GM23338 (cell line): Measurements from ENCODE around the gene MFNG. TPM values are rescaled to one million over a fixed set of nuclear protein-coding genes. Genes with fewer than 3 reads are reported as not detected.

Experiments
- ATAC-seq: fragments of 200-7000 bp; cut with Tn5 transposase; 3 replicates; pipeline ENCODE4 v1.9.1; 2020
- DNase-seq: peaks from one replicate; pipeline ENCODE4 v3.0.0-alpha.2; 2015; ENCODE audit warnings: low spot score
- H2AFZ ChIP-seq: fragments of 200-600 bp; sonication (generic); 2 replicates; pipeline ENCODE4 v1.8.0; 2016; ENCODE audit warnings: antibody characterized with exemption, mild to moderate bottlenecking, moderate library complexity
- H3F3A ChIP-seq: fragments of 200-600 bp; sonication (generic); replicated peaks from 2 replicates; pipeline ENCODE4 v1.8.0; 2017; ENCODE audit warnings: antibody characterized with exemption, mixed run types, low read depth
- H3K27ac ChIP-seq: fragments of 200-600 bp; sonication (generic); 2 replicates; pipeline ENCODE4 v1.6.1; 2016; ENCODE audit warnings: low read depth
- H3K27me3 ChIP-seq: fragments of 200-600 bp; sonication (generic); 2 replicates; pipeline ENCODE4 v1.8.0; 2016; ENCODE audit warnings: mild to moderate bottlenecking, mixed run types, moderate library complexity; ENCODE audit not compliant: insufficient read depth
- H3K36me3 ChIP-seq: fragments of 200-600 bp; sonication (generic); 2 replicates; pipeline ENCODE4 v1.8.0; 2016; ENCODE audit warnings: mild to moderate bottlenecking; ENCODE audit not compliant: insufficient read depth
- H3K4me1 ChIP-seq: fragments of 200-600 bp; sonication (generic); 2 replicates; pipeline ENCODE4 v1.8.0; 2016; ENCODE audit warnings: mild to moderate bottlenecking, moderate library complexity; ENCODE audit not compliant: insufficient read depth
- H3K4me2 ChIP-seq: fragments of 200-600 bp; sonication (generic); 2 replicates; pipeline ENCODE4 v1.7.1; 2017; ENCODE audit warnings: mixed run types
- H3K4me3 ChIP-seq: fragments of 200-600 bp; sonication (generic); 2 replicates; pipeline ENCODE4 v1.6.1; 2016; ENCODE audit warnings: mixed run types
- H3K79me2 ChIP-seq: fragments of 200-600 bp; sonication (generic); replicated peaks from 2 replicates; pipeline ENCODE4 v1.8.0; 2017; ENCODE audit warnings: mild to moderate bottlenecking; ENCODE audit not compliant: insufficient read depth
- H3K9me2 ChIP-seq: fragments of 200-600 bp; sonication (generic); 2 replicates; pipeline ENCODE4 v1.8.0; 2017; ENCODE audit not compliant: insufficient read depth
- H4K20me1 ChIP-seq: fragments of 200-600 bp; sonication (generic); replicated peaks from 2 replicates; pipeline ENCODE4 v1.8.0; 2017; ENCODE audit warnings: mild to moderate bottlenecking; ENCODE audit not compliant: insufficient read depth
- H3K27ac Mint-ChIP-seq: 2 replicates; pipeline ENCODE4 v1.8.0; 2020; ENCODE audit warnings: inconsistent platforms, mild to moderate bottlenecking, moderate library complexity, mixed read lengths
- H3K27me3 Mint-ChIP-seq: 3 replicates; pipeline ENCODE4 v1.8.0; 2022; ENCODE audit warnings: low read depth, mild to moderate bottlenecking, moderate library complexity, mixed read lengths, inconsistent platforms; ENCODE audit not compliant: insufficient read depth, poor library complexity
- H3K36me3 Mint-ChIP-seq: 3 replicates; pipeline ENCODE4 v1.8.0; 2021; ENCODE audit warnings: low read depth, mild to moderate bottlenecking, inconsistent platforms, moderate library complexity, mixed read lengths
- H3K4me1 Mint-ChIP-seq: 3 replicates; pipeline ENCODE4 v1.8.0; 2020; ENCODE audit warnings: mild to moderate bottlenecking, inconsistent platforms, mixed read lengths
- H3K4me3 Mint-ChIP-seq: 3 replicates; pipeline ENCODE4 v1.8.0; 2021; ENCODE audit warnings: moderate library complexity, mild to moderate bottlenecking, inconsistent platforms, mixed read lengths
- H3K9me3 Mint-ChIP-seq: 3 replicates; pipeline ENCODE4 v1.8.0; 2020; ENCODE audit warnings: moderate library complexity, mild to moderate bottlenecking, inconsistent platforms, mixed read lengths
- CREB1 ChIP-seq: fragments of 250-450 bp; sonication (Bioruptor Pico); IDR thresholded peaks from 2 replicates; pipeline ENCODE4 v1.5.0; 2020; ENCODE audit warnings: low read depth, mild to moderate bottlenecking, moderate library complexity
- CTCF ChIP-seq, 2 experiments: fragments of 200-600 bp in 1 of 2; sonication (generic) in 1 of 2; conservative IDR thresholded peaks; 2 replicates each; pipeline versions ENCODE4 v1.5.1 to v1.6.1; 2016 to 2017; ENCODE audit warnings: antibody characterized with exemption in 2 of 2, low read depth in 2 of 2, mild to moderate bottlenecking in 2 of 2, moderate library complexity in 1 of 2
- ETS1 ChIP-seq: IDR thresholded peaks from 2 replicates; pipeline ENCODE4 v1.6.1; 2016; ENCODE audit warnings: antibody characterized with exemption
- EZH2 ChIP-seq: fragments of 200-600 bp; sonication (generic); IDR thresholded peaks from one replicate; pipeline ENCODE4 v1.8.0; 2017; ENCODE audit warnings: antibody characterized with exemption, mild to moderate bottlenecking, low read depth; ENCODE audit not compliant: unreplicated experiment
- EZH2phosphoT487 ChIP-seq: fragments of 200-600 bp; sonication (generic); IDR thresholded peaks from one replicate; pipeline ENCODE4 v1.8.1; 2018; ENCODE audit warnings: antibody characterized with exemption; ENCODE audit not compliant: unreplicated experiment
- JUNB ChIP-seq: IDR thresholded peaks from one replicate; pipeline ENCODE4 v1.6.1; 2016; ENCODE audit warnings: antibody characterized with exemption; ENCODE audit not compliant: unreplicated experiment
- NANOG ChIP-seq: IDR thresholded peaks from 2 replicates; pipeline ENCODE4 v1.6.1; 2016; ENCODE audit warnings: antibody characterized with exemption, borderline replicate concordance
- POLR2AphosphoS5 ChIP-seq: IDR thresholded peaks from 2 replicates; pipeline ENCODE4 v1.6.1; 2016; ENCODE audit warnings: antibody characterized with exemption, low read depth
- REST ChIP-seq: IDR thresholded peaks from one replicate; pipeline ENCODE4 v1.6.1; 2018; ENCODE audit warnings: antibody characterized with exemption; ENCODE audit not compliant: unreplicated experiment
- STAT1 ChIP-seq: IDR thresholded peaks from one replicate; pipeline ENCODE4 v1.6.1; 2016; ENCODE audit warnings: antibody characterized with exemption; ENCODE audit not compliant: unreplicated experiment
- ZNF114 ChIP-seq: fragments of 250-450 bp; sonication (Bioruptor Pico); IDR thresholded peaks from 2 replicates; pipeline ENCODE4 v1.5.0; 2020; ENCODE audit warnings: mild to moderate bottlenecking, moderate library complexity
- ZNF331 ChIP-seq: fragments of 250-450 bp; sonication (Bioruptor Pico); IDR thresholded peaks from 2 replicates; pipeline ENCODE4 v1.5.0; 2020; ENCODE audit warnings: low read depth, mild to moderate bottlenecking, moderate library complexity
- ZNF462 ChIP-seq: fragments of 250-450 bp; sonication (Bioruptor Pico); IDR thresholded peaks from 2 replicates; pipeline ENCODE4 v1.5.0; 2020; ENCODE audit warnings: mild to moderate bottlenecking, moderate library complexity
- polyA plus RNA-seq: library from polyadenylated mRNA; unstranded; fragments of >200 nt; fragmentation: Nextera tagmentation; extraction: Ambion mirVana; gene quantifications from 2 replicates; pipeline ENCODE4 v1.2.1, GENCODE V29; 2016
- total RNA-seq: library from RNA; depleted of rRNA; stranded (reverse); fragments of >200 nt; shearing (Covaris generic); gene quantifications from 2 replicates; pipeline ENCODE4 v1.2.3, GENCODE V29; 2014

MFNG gene
- total and polyA plus RNA-seq, 2 experiments from 2014 or later, result 1.4 to 1.9 TPM

- TF ChIP-seq REST, result no peak
- TF ChIP-seq ZNF114 (CRISPR knock-in tag), result no peak
These were observed 17.7 kb upstream of the MFNG start (continued) for GRCh38 chr22:37503850-37504249.

- no peak overlapping the region; the same call in 1 of the 2 replicates for H3K27ac Mint-ChIP-seq
- H3K9me3 Mint-ChIP-seq, result no peaks in the 10 kb centered on the region
- ATAC-seq, result no peak
- no peak for TF ChIP-seq ZNF462 (CRISPR knock-in tag)
- no peak for TF ChIP-seq EZH2
- TF ChIP-seq CTCF (conservative IDR thresholded peaks at IDR 0.05; ENCODE audit: low read depth in 2 of 2), result no peak
- TF ChIP-seq POLR2AphosphoS5, result no peak
- TF ChIP-seq STAT1, result no peak
- TF ChIP-seq NANOG, result no peak
- no peak for TF ChIP-seq JUNB
- TF ChIP-seq ETS1, result no peak
- TF ChIP-seq CREB1 (CRISPR knock-in tag), result no peak
- no peak for TF ChIP-seq ZNF114 (CRISPR knock-in tag)
- no peak for TF ChIP-seq EZH2phosphoT487
- TF ChIP-seq ZNF331 (CRISPR knock-in tag), result no peak
These were observed 17.0 kb upstream of the MFNG start for GRCh38 chr22:37503183-37503683.

More at GRCh38 chr22:37503183-37503683, 17.0 kb upstream of the MFNG start:
- peaks cover 35% of the 10 kb centered on the region for H3K4me1 Mint-ChIP-seq
- no peaks in the 10 kb centered on the region for H3K9me2 ChIP-seq
- no peak overlapping the region for H3K4me3 ChIP-seq
- no peaks in the 10 kb centered on the region for H4K20me1 ChIP-seq
- peaks cover 5% of the 10 kb centered on the region; the same call in 2 of the 3 replicates for H3K36me3 Mint-ChIP-seq
- no peaks in the 10 kb centered on the region for H3K27me3 ChIP-seq
- H3K27me3 Mint-ChIP-seq, result peaks cover 12% of the 10 kb centered on the region
- H3K4me1 ChIP-seq, result peaks cover 9% of the 10 kb centered on the region; the same call in 1 of the 2 replicates
- no peak overlapping the region for H2AFZ ChIP-seq
- no peaks in the 10 kb centered on the region for H3K36me3 ChIP-seq
- no peak overlapping the region for H3K4me2 ChIP-seq
- H3K4me3 Mint-ChIP-seq, result no peak overlapping the region
- H3K79me2 ChIP-seq, result no peaks in the 10 kb centered on the region
- H3F3A ChIP-seq, result no peaks in the 10 kb centered on the region
- no peak for DNase-seq
- H3K27ac ChIP-seq, result no peak overlapping the region
